GM13976 (cell line): ENCODE data around the gene PLA2G2E.

Experiments used
- DNase-seq: peaks from one replicate; pipeline ENCODE4 v3.0.0; 2012; ENCODE audit warnings: low spot score
- in situ Hi-C: fragments of 300-500 bp; cut with MboI; formaldehyde crosslinking; loops from one replicate; pipeline ENCODE4 v1.12.0; 2022; ENCODE audit warnings: low sequenced_read_pairs, mixed read lengths, inconsistent platforms; ENCODE audit not compliant: unreplicated experiment
- TF ChIP-seq, protein P1 (sequence below): IDR thresholded peaks from 2 replicates; pipeline ENCODE4 v1.5.1; 2012; ENCODE audit warnings: borderline replicate concordance, mild to moderate bottlenecking; ENCODE audit not compliant: insufficient read depth; ENCODE audit errors: extremely low read depth, missing control alignments, control extremely low read depth

Gene PLA2G2E

DNA sequence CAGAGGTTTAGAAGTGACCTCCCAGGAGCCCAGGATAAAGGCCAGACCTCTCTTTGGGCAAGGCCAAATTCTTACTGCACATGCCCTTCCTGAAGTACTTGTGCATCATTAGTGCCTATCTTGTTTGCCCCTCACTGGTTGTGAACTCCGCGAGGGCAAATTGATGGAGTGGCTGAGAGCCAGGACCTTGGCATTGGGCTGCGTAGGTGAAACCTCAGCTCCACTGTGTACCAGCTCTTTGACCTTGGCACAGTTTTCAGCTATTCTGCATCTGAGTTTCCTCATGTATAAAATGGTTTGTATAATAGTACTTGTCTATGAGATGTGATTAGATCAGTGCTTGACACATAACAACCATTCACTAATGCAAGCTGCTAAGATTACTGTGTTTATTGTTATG lies 29.7 kb downstream of the PLA2G2E start:
- no peak for DNase-seq
- in situ Hi-C loops: no loop called here
- TF ChIP-seq, protein P1, sequence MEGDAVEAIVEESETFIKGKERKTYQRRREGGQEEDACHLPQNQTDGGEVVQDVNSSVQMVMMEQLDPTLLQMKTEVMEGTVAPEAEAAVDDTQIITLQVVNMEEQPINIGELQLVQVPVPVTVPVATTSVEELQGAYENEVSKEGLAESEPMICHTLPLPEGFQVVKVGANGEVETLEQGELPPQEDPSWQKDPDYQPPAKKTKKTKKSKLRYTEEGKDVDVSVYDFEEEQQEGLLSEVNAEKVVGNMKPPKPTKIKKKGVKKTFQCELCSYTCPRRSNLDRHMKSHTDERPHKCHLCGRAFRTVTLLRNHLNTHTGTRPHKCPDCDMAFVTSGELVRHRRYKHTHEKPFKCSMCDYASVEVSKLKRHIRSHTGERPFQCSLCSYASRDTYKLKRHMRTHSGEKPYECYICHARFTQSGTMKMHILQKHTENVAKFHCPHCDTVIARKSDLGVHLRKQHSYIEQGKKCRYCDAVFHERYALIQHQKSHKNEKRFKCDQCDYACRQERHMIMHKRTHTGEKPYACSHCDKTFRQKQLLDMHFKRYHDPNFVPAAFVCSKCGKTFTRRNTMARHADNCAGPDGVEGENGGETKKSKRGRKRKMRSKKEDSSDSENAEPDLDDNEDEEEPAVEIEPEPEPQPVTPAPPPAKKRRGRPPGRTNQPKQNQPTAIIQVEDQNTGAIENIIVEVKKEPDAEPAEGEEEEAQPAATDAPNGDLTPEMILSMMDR: no peak

DNA sequence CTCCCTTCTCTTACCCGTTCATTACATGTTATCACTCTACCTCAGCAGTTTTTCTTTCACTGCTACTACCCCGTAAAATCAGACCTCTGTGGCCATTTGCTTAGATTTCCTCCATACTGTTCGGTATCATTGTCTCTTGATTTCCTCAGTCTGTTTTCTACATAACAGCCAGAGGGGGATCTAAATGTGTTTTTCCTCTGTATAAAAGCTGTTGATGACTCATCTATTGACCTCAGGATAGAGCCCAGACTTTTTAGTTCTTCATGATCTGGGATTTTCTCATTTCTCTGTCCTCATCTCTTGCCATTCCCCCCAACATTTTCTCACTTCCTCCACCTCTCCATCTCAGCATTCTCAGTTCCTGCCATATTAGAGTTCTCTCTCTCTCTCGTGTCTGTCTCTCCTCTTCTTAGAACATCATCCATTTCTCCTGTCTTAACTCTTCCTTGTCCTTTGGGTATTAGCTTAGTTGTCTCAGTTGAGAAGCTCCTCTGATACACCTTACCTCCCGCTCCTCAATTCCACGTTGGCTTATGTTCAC lies 30.7 kb downstream of the PLA2G2E start:
- no peak for DNase-seq
- TF ChIP-seq, protein P1: no peak
- in situ Hi-C loops: no loop called here

DNA sequence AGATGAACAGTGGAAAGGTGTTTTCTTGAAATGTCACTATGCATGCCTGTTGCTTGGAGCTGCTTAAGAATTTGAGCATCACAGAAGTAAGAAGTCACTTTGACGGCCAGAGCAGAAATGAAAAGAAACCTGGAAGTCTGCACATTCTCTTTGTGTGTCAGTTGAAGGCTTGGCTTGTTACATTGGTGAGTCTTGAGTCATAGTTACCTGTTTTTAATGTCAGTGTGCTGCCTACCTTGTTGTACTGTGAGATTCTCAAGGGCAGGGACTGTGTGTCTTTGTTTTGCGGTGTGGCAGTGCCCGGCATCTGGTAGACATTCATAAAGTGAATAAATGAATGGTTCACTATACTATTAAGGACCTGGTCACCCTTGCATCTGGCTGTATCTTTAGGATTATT lies 31.3 kb downstream of the PLA2G2E start:
- TF ChIP-seq, protein P1: no peak
- no peak for DNase-seq
- in situ Hi-C loops: no loop called here

DNA sequence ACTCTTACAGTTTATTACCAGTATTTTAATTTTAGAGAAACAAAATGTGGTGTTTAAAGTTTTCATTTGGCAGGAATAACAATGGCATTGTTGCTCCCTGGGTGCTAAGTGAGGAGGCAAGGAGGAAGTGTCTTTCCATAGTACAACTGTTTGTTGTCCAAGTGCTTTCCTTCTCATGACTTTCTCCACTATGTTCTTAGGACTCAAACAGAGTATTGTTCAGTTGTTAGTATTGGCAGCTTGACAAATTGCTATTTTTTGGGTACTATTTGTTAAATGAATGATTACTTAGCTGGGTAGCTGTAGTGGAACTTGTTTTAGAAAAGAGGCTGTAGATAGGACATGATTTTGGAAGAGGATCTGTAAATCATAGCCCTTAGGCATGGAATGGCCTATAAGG lies 33.8 kb downstream of the PLA2G2E start:
- TF ChIP-seq, protein P1: no peak
- in situ Hi-C loops: no loop called here
- no peak for DNase-seq

DNA sequence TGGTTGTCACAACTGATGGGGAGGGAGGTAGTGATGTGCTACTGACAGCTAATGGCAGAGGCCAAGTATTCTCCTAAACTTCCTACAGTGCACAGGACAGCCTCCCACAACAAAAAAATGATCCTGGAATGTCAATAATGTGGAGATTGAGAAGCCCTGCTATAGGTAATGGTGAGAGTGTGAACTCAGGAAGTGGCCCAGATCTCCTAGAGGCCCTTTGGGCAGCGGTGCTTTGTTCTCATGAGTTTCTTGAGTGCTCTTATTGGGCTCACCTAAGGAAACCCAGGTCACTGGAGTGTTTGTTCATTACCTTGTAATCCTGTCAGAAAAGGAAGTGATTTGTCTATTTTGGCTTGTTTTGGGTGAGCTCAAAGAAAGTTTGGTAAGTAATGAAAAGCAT lies 35.3 kb downstream of the PLA2G2E start:
- TF ChIP-seq, protein P1: no peak
- DNase-seq: no peak
- in situ Hi-C loops: no loop called here

DNA sequence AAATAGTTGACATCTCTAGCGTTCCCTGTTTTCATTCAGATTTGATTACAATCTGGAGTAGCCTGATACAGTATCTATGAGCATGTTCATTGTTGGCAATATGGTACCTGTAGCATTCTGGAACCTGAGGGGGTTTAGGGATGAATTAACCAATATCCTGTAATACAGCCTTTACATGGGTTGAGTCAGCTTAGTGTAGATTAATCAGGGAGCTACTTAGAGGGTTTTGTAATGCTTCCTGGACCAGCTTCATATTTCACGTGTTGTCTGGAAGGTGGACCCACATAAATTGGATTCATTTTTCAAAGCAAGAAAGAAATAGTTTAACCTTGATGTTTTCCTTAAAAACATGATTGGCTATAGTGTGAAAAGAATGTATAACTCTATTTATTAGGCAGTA lies 37.6 kb downstream of the PLA2G2E start:
- no peak for DNase-seq
- TF ChIP-seq, protein P1: no peak
- in situ Hi-C loops: no loop called here

DNA sequence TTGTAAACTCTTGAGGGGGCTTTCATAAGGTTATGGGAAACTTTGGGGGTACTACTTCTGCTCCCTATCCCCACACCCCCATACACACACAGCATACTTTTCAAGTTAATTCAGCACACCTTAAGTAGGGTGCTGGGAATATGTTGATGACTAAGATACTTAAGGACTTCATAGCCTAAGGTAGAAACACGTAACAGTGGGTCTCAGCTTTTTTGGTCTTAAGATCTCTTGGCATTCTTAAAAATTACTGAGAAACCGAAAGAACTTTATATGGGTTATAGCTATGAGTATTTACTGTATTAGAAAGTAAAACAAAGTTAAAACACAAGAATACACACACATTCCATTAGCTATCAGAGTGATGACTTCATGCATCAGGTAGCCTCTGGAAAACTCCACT lies 39.1 kb downstream of the PLA2G2E start:
- TF ChIP-seq, protein P1: no peak
- in situ Hi-C loops: no loop called here
- no peak for DNase-seq
